ENCODE data around the gene USP43.

DNA sequence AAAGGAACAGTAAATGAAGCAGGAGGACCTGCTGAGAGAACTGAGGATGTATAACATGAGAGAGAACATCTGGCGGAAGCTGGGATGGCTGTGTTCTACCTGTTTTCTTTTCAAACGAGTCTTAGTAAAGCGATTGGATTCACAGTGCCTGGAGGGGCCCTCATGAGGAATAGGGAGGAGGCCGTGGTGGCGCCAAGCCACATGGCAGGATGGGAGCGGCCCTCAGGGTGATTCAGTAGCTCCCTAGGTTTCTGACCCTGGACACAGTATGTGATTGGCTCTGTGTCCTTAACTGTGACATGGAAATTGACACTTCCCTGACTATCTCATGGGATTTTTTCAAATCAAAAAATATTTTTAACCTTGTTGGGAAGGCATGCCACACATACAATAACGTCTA lies 32.1 kb downstream of the USP43 start:
- TF ChIP-seq, protein P1, sequence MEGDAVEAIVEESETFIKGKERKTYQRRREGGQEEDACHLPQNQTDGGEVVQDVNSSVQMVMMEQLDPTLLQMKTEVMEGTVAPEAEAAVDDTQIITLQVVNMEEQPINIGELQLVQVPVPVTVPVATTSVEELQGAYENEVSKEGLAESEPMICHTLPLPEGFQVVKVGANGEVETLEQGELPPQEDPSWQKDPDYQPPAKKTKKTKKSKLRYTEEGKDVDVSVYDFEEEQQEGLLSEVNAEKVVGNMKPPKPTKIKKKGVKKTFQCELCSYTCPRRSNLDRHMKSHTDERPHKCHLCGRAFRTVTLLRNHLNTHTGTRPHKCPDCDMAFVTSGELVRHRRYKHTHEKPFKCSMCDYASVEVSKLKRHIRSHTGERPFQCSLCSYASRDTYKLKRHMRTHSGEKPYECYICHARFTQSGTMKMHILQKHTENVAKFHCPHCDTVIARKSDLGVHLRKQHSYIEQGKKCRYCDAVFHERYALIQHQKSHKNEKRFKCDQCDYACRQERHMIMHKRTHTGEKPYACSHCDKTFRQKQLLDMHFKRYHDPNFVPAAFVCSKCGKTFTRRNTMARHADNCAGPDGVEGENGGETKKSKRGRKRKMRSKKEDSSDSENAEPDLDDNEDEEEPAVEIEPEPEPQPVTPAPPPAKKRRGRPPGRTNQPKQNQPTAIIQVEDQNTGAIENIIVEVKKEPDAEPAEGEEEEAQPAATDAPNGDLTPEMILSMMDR (IDR thresholded peaks at IDR 0.05; ENCODE audit: insufficient read depth, low read depth, low read length) = no peak
- TF ChIP-seq EZH2 (IDR thresholded peaks at IDR 0.05; ENCODE audit: insufficient read depth, low read length) = no peak

Measured in astrocyte (in vitro differentiated cells and primary cell).